Nephron (organoid): ENCODE measurements around the gene DACT1.

Experiments used
- H3K27ac Mint-ChIP-seq, 3 experiments: 2 replicates each; pipeline ENCODE4 v1.8.0; 2020; ENCODE audit warnings: mixed read lengths in 3 of 3, mild to moderate bottlenecking in 2 of 3, moderate library complexity in 1 of 3
- H3K27me3 Mint-ChIP-seq: 2 replicates; pipeline ENCODE4 v1.8.0; 2021; ENCODE audit warnings: low read depth, mild to moderate bottlenecking, moderate library complexity, mixed read lengths
- H3K36me3 Mint-ChIP-seq: 2 replicates; pipeline ENCODE4 v1.8.0; 2020; ENCODE audit warnings: low read depth, mixed read lengths
- H3K4me1 Mint-ChIP-seq: 2 replicates; pipeline ENCODE4 v1.8.0; 2020; ENCODE audit warnings: mixed read lengths
- H3K4me3 Mint-ChIP-seq, 3 experiments: 2 replicates each; pipeline ENCODE4 v1.8.0; 2020; ENCODE audit warnings: mild to moderate bottlenecking in 3 of 3, mixed read lengths in 3 of 3, moderate library complexity in 2 of 3
- H3K9me3 Mint-ChIP-seq: 2 replicates; pipeline ENCODE4 v1.8.0; 2020; ENCODE audit warnings: mixed read lengths
- TF ChIP-seq, protein P1 (sequence below), 3 experiments: fragments of 200-600 bp; sonication (generic); IDR thresholded peaks; one replicate each; pipeline ENCODE4 v1.5.0; 2021; ENCODE audit warnings: antibody characterized with exemption in 3 of 3; ENCODE audit not compliant: unreplicated experiment in 3 of 3

The DACT1 gene

GRCh38 chr14:58643366-58643765 is 5.6 kb downstream of the DACT1 start:
- Mint-ChIP-seq H3K9me3 (no peaks in the 10 kb centered on the region), H3K4me3 (peak overlapping the region in 2 of 3 experiments; percentile 44 to 71), H3K27me3 (no peaks in the 10 kb centered on the region), H3K36me3 (peaks cover 72% of the 10 kb centered on the region), H3K27ac (peak overlapping the region; percentile 5 to 79 (median 72)), H3K4me1 (peaks cover 29% of the 10 kb centered on the region)
- TF ChIP-seq, protein P1, sequence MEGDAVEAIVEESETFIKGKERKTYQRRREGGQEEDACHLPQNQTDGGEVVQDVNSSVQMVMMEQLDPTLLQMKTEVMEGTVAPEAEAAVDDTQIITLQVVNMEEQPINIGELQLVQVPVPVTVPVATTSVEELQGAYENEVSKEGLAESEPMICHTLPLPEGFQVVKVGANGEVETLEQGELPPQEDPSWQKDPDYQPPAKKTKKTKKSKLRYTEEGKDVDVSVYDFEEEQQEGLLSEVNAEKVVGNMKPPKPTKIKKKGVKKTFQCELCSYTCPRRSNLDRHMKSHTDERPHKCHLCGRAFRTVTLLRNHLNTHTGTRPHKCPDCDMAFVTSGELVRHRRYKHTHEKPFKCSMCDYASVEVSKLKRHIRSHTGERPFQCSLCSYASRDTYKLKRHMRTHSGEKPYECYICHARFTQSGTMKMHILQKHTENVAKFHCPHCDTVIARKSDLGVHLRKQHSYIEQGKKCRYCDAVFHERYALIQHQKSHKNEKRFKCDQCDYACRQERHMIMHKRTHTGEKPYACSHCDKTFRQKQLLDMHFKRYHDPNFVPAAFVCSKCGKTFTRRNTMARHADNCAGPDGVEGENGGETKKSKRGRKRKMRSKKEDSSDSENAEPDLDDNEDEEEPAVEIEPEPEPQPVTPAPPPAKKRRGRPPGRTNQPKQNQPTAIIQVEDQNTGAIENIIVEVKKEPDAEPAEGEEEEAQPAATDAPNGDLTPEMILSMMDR (IDR thresholded peaks at IDR 0.05; ENCODE audit: unreplicated experiment in 3 of 3), result no peak

DNA sequence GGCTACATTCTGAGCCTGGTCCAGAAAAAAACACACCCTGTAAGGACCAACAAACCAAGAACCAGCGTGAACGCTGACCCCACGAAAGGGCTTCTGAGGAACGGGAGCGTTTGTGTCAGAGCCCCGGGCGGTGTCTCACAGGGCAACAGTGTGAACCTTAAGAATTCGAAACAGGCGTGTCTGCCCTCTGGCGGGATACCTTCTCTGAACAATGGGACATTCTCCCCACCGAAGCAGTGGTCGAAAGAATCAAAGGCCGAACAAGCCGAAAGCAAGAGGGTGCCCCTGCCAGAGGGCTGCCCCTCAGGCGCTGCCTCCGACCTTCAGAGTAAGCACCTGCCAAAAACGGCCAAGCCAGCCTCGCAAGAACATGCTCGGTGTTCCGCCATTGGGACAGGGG is 7.9 kb downstream of the DACT1 start:
- no peak overlapping the region for H3K27ac Mint-ChIP-seq
- H3K4me3 Mint-ChIP-seq, result no peak overlapping the region
- H3K9me3 Mint-ChIP-seq, result no peaks in the 10 kb centered on the region
- TF ChIP-seq, protein P1 (IDR thresholded peaks at IDR 0.05; ENCODE audit: unreplicated experiment in 3 of 3), result no peak
- peaks cover 25% of the 10 kb centered on the region for H3K4me1 Mint-ChIP-seq
- H3K27me3 Mint-ChIP-seq, result no peaks in the 10 kb centered on the region
- peaks cover 81% of the 10 kb centered on the region for H3K36me3 Mint-ChIP-seq

DNA sequence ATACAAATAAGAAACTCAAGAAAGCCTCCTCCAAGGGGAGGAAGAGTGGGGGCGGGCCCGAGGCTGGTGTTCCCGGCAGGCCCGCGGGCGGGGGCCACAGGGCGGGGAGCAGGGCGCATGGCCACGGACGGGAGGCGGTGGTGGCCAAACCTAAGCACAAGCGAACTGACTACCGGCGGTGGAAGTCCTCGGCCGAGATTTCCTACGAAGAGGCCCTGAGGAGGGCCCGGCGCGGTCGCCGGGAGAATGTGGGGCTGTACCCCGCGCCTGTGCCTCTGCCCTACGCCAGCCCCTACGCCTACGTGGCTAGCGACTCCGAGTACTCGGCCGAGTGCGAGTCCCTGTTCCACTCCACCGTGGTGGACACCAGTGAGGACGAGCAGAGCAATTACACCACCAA is 8.7 kb downstream of the DACT1 start:
- Mint-ChIP-seq H3K27me3 (no peaks in the 10 kb centered on the region), H3K36me3 (peaks cover 72% of the 10 kb centered on the region), H3K4me1 (peaks cover 22% of the 10 kb centered on the region), H3K4me3 (no peak overlapping the region), H3K9me3 (no peaks in the 10 kb centered on the region), H3K27ac (no peak overlapping the region)
- TF ChIP-seq, protein P1 (IDR thresholded peaks at IDR 0.05; ENCODE audit: unreplicated experiment in 3 of 3), result no peak

DNA sequence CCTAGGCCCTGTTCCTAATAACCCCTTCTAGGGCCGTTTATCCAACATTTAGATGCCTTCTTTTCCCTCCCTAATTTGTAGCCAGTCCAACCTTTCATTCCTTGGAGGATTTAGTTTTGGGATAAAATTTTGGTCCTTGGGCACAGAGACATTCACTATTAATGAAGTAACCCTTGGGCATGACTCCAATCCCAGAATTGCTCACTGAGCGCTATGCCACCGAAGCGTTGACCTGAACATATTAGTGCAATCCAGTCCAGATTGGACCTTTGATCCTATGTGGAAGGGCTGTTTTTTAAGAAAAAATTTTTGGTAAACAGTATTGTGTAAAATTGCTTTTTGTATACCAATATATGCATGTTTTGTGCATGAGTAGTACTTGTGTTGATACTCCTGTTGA is 10.0 kb downstream of the DACT1 start:
- H3K36me3 Mint-ChIP-seq, result peaks cover 62% of the 10 kb centered on the region
- H3K4me1 Mint-ChIP-seq, result peaks cover 20% of the 10 kb centered on the region
- no peaks in the 10 kb centered on the region for H3K9me3 Mint-ChIP-seq
- H3K27me3 Mint-ChIP-seq, result no peaks in the 10 kb centered on the region
- TF ChIP-seq, protein P1 (IDR thresholded peaks at IDR 0.05; ENCODE audit: unreplicated experiment in 3 of 3), result no peak
- no peak overlapping the region for H3K27ac Mint-ChIP-seq
- no peak overlapping the region for H3K4me3 Mint-ChIP-seq

DNA sequence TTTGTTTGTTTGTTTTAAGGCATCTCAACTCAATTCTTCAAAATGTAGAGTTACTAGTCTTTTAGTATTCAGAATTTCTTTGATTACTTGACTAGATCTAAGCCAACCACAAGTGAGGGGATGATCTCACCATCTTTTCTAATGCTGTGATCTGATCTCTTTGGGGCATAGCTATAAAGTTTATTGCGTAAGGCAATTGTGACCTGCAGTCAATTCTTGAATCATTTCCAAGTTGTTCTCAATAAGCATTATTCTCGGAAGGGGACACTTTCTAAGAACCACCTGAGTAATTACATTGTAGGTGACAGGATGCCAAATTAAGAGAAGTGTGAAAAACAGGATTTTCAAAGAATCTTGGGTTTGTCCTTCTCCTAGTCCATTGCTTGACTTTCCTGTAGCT is 13.1 kb downstream of the DACT1 start:
- TF ChIP-seq, protein P1 (IDR thresholded peaks at IDR 0.05; ENCODE audit: unreplicated experiment in 3 of 3), result no peak
- no peak overlapping the region for H3K4me3 Mint-ChIP-seq
- peaks cover 34% of the 10 kb centered on the region for H3K36me3 Mint-ChIP-seq

GRCh38 chr14:58656671-58657411 is 19.1 kb downstream of the DACT1 start:
- Mint-ChIP-seq H3K4me1 (peaks cover 13% of the 10 kb centered on the region), H3K27ac (no peak overlapping the region), H3K27me3 (no peaks in the 10 kb centered on the region), H3K9me3 (peaks cover 2% of the 10 kb centered on the region), H3K4me3 (no peak overlapping the region), H3K36me3 (no peaks in the 10 kb centered on the region)
- TF ChIP-seq, protein P1 (IDR thresholded peaks at IDR 0.05; ENCODE audit: unreplicated experiment in 3 of 3), result no peak

More for the DNA sequence above, 13.1 kb downstream of the DACT1 start:
- H3K27me3 Mint-ChIP-seq, result no peaks in the 10 kb centered on the region
- H3K4me1 Mint-ChIP-seq, result peaks cover 9% of the 10 kb centered on the region
- peaks cover 2% of the 10 kb centered on the region for H3K9me3 Mint-ChIP-seq
- no peak overlapping the region for H3K27ac Mint-ChIP-seq
